Skeletal muscle satellite cell (primary cell): ENCODE measurements around the gene DTX2.
"Not testable (repeated sequence)": the region's sequence is repeated elsewhere in the genome, so short reads cannot be mapped to it uniquely, and the experiment has no call there.

ENCODE experiments used
- H3K27me3 ChIP-seq: 2 replicates; pipeline ENCODE4 v1.7.0; 2013; ENCODE audit warnings: low read length; ENCODE audit not compliant: control insufficient read depth, insufficient read depth
- H3K36me3 ChIP-seq: 2 replicates; pipeline ENCODE4 v1.7.0; 2013; ENCODE audit warnings: mild to moderate bottlenecking, control low read depth, low read length; ENCODE audit not compliant: insufficient read depth
- H3K4me1 ChIP-seq: 2 replicates; pipeline ENCODE4 v1.7.0; 2013; ENCODE audit warnings: low read length; ENCODE audit not compliant: control insufficient read depth, insufficient read depth
- H3K4me2 ChIP-seq: 2 replicates; pipeline ENCODE4 v1.7.0; 2013; ENCODE audit warnings: mild to moderate bottlenecking, low read length
- H3K4me3 ChIP-seq: 2 replicates; pipeline ENCODE4 v1.7.0; 2013; ENCODE audit warnings: low read length
- H3K9ac ChIP-seq: 2 replicates; pipeline ENCODE4 v1.7.0; 2013; ENCODE audit warnings: mild to moderate bottlenecking, low read depth, low read length, moderate library complexity
- H3K9me3 ChIP-seq: replicated peaks from 2 replicates; pipeline ENCODE4 v1.7.0; 2013; ENCODE audit warnings: mild to moderate bottlenecking, control low read depth, low read length

Gene DTX2

GRCh38 chr7:76458504-76458903, 3.0 kb upstream of the DTX2 start:
- not testable (repeated sequence) for H3K36me3 ChIP-seq, H3K9ac ChIP-seq, H3K4me1 ChIP-seq, H3K4me2 ChIP-seq, H3K27me3 ChIP-seq, H3K9me3 ChIP-seq, H3K4me3 ChIP-seq

- not testable (repeated sequence) for H3K4me1 ChIP-seq, H3K4me2 ChIP-seq, H3K4me3 ChIP-seq, H3K9ac ChIP-seq, H3K36me3 ChIP-seq, H3K27me3 ChIP-seq, H3K9me3 ChIP-seq
Measured at GRCh38 chr7:76460767-76461166, 742 bp upstream of the DTX2 start.

- H3K36me3 ChIP-seq, H3K4me2 ChIP-seq, H3K9ac ChIP-seq, H3K27me3 ChIP-seq, H3K4me1 ChIP-seq, H3K9me3 ChIP-seq, H3K4me3 ChIP-seq: not testable (repeated sequence)
Measured at GRCh38 chr7:76462271-76462882, 868 bp downstream of the DTX2 start.

GRCh38 chr7:76464959-76465358, 3.5 kb downstream of the DTX2 start:
- not testable (repeated sequence) for H3K4me3 ChIP-seq, H3K4me1 ChIP-seq, H3K9ac ChIP-seq, H3K4me2 ChIP-seq, H3K9me3 ChIP-seq, H3K36me3 ChIP-seq, H3K27me3 ChIP-seq

GRCh38 chr7:76465950-76466349, 4.4 kb downstream of the DTX2 start:
- not testable (repeated sequence) for H3K27me3 ChIP-seq, H3K36me3 ChIP-seq, H3K4me1 ChIP-seq, H3K9me3 ChIP-seq, H3K4me3 ChIP-seq, H3K4me2 ChIP-seq, H3K9ac ChIP-seq

GRCh38 chr7:76467743-76468404, 6.4 kb downstream of the DTX2 start:
- H3K9ac ChIP-seq, H3K36me3 ChIP-seq: not testable (repeated sequence)

GRCh38 chr7:76471556-76472221, 10.2 kb downstream of the DTX2 start:
- H3K9ac ChIP-seq, H3K27me3 ChIP-seq, H3K4me1 ChIP-seq, H3K36me3 ChIP-seq, H3K9me3 ChIP-seq, H3K4me2 ChIP-seq, H3K4me3 ChIP-seq: not testable (repeated sequence)

More at GRCh38 chr7:76467743-76468404, 6.4 kb downstream of the DTX2 start:
- not testable (repeated sequence) for H3K4me2 ChIP-seq, H3K27me3 ChIP-seq, H3K9me3 ChIP-seq, H3K4me3 ChIP-seq, H3K4me1 ChIP-seq

- not testable (repeated sequence) for H3K4me1 ChIP-seq, H3K4me3 ChIP-seq, H3K4me2 ChIP-seq, H3K9ac ChIP-seq, H3K9me3 ChIP-seq, H3K36me3 ChIP-seq, H3K27me3 ChIP-seq
Measured at GRCh38 chr7:76473097-76473496, 11.6 kb downstream of the DTX2 start.

- H3K4me1 ChIP-seq, H3K4me2 ChIP-seq, H3K9me3 ChIP-seq, H3K36me3 ChIP-seq, H3K4me3 ChIP-seq, H3K27me3 ChIP-seq, H3K9ac ChIP-seq: not testable (repeated sequence)
Measured at GRCh38 chr7:76476280-76476679, 14.8 kb downstream of the DTX2 start.

GRCh38 chr7:76476742-76477474, 15.4 kb downstream of the DTX2 start:
- not testable (repeated sequence) for H3K9ac ChIP-seq, H3K36me3 ChIP-seq, H3K4me3 ChIP-seq, H3K27me3 ChIP-seq, H3K4me1 ChIP-seq, H3K4me2 ChIP-seq, H3K9me3 ChIP-seq

GRCh38 chr7:76479628-76480027, 18.1 kb downstream of the DTX2 start:
- not testable (repeated sequence) for H3K4me1 ChIP-seq, H3K36me3 ChIP-seq, H3K4me3 ChIP-seq, H3K9ac ChIP-seq, H3K27me3 ChIP-seq, H3K9me3 ChIP-seq, H3K4me2 ChIP-seq
